Stimulated activated CD8-positive, alpha-beta memory T cell treated with anti-CD3 and anti-CD28 coated beads, Interleukin-15, amount 100 ng/mL, for 48 hours (primary cell): ENCODE data around the gene SLC25A38.
A peak's percentile ranks its signal among the peaks of the same experiment; 100 is the strongest.
"Not testable (repeated sequence)": the region's sequence is repeated elsewhere in the genome, so short reads cannot be mapped to it uniquely, and the experiment has no call there.

ENCODE experiments used
- DNase-seq, 2 donors: peaks; one replicate each; pipeline ENCODE4 v3.0.0-alpha.2; 2020; ENCODE audit warnings: low read depth in 2 of 2

The SLC25A38 gene

GRCh38 chr3:39383045-39383880 lies at the start of gene SLC25A38:
TSS of gene SLC25A38 (plus strand) at chr3:39383370. CDS start at chr3:39383725, 355 bp downstream.
- DNase-seq, result peak; percentile 68 to 77

- no peak for DNase-seq
Measured at GRCh38 chr3:39333607-39334006, 49.6 kb upstream of the SLC25A38 start.

- no peak for DNase-seq
Measured at GRCh38 chr3:39334205-39334604, 49.0 kb upstream of the SLC25A38 start.

GRCh38 chr3:39338201-39338600 lies 45.0 kb upstream of the SLC25A38 start:
- no peak for DNase-seq

GRCh38 chr3:39339086-39339485 lies 44.1 kb upstream of the SLC25A38 start:
- DNase-seq, result no peak

GRCh38 chr3:39343076-39343717 lies 40.0 kb upstream of the SLC25A38 start:
- DNase-seq, result no peak

- no peak for DNase-seq
Measured at GRCh38 chr3:39343760-39344159, 39.4 kb upstream of the SLC25A38 start.

GRCh38 chr3:39344746-39345344 lies 38.3 kb upstream of the SLC25A38 start:
- DNase-seq, result no peak

GRCh38 chr3:39346785-39347585 lies 36.2 kb upstream of the SLC25A38 start:
- DNase-seq, result no peak

GRCh38 chr3:39347586-39347876 lies 35.6 kb upstream of the SLC25A38 start:
- no peak for DNase-seq

- no peak for DNase-seq
Measured at GRCh38 chr3:39349080-39349479, 34.1 kb upstream of the SLC25A38 start.

GRCh38 chr3:39350714-39351113 lies 32.5 kb upstream of the SLC25A38 start:
- no peak for DNase-seq

- not testable (repeated sequence) for DNase-seq
Measured at GRCh38 chr3:39351134-39351533, 32.0 kb upstream of the SLC25A38 start.

- DNase-seq, result not testable (repeated sequence)
Measured at GRCh38 chr3:39353168-39353927, 29.8 kb upstream of the SLC25A38 start.

GRCh38 chr3:39358333-39358732 lies 24.8 kb upstream of the SLC25A38 start:
- DNase-seq, result no peak

- DNase-seq, result peak; percentile 53 to 56
Measured at GRCh38 chr3:39361252-39361927, 21.8 kb upstream of the SLC25A38 start.

- no peak for DNase-seq
Measured at GRCh38 chr3:39362192-39362591, 21.0 kb upstream of the SLC25A38 start.

GRCh38 chr3:39362812-39363211 lies 20.4 kb upstream of the SLC25A38 start:
- DNase-seq, result no peak

GRCh38 chr3:39370450-39370849 lies 12.7 kb upstream of the SLC25A38 start:
- DNase-seq, result not testable (repeated sequence)

- DNase-seq, result no peak
Measured at GRCh38 chr3:39372833-39373232, 10.3 kb upstream of the SLC25A38 start.
